Neural progenitor cell (in vitro differentiated cells): Measurements from ENCODE around the gene TTC6.

Experiments
- EZH2 ChIP-seq: fragments of 200-600 bp; sonication (generic); IDR thresholded peaks from 2 replicates; pipeline ENCODE4 v1.6.1; 2017; ENCODE audit warnings: antibody characterized with exemption, mild to moderate bottlenecking, moderate library complexity
- EZH2phosphoT487 ChIP-seq: fragments of 200-600 bp; sonication (generic); IDR thresholded peaks from 2 replicates; pipeline ENCODE4 v1.6.1; 2017; ENCODE audit warnings: antibody characterized with exemption
- TF ChIP-seq, protein P1 (sequence below): fragments of 200-600 bp; sonication (generic); IDR thresholded peaks from 2 replicates; pipeline ENCODE4 v1.5.1; 2017; ENCODE audit warnings: antibody characterized with exemption, mild to moderate bottlenecking

DNA sequence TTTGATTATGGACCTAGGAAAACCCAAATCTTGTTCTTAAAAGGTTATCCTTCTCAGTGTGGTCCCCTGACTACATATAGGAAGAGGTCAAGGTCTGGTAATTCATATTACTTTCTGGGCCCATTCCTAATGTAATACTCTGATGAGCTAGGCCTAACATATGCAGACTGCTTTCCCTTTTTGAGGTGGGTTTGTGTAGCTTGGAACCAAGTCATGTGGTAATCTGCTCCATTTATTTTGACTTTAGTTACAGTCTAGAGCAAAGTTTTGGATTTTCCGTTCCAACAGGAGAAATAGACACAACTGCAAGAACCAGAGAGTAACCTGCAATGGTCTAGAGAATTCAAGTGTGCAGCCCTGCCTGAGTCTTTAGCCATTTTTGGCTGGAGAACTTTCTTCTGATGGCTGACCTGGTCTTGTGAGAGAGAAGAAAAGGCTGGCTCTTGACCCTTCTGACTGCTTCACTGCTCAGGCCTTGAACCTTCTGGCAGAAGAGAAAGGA, 22.5 kb downstream of the TTC6 start:
- TF ChIP-seq, protein P1, sequence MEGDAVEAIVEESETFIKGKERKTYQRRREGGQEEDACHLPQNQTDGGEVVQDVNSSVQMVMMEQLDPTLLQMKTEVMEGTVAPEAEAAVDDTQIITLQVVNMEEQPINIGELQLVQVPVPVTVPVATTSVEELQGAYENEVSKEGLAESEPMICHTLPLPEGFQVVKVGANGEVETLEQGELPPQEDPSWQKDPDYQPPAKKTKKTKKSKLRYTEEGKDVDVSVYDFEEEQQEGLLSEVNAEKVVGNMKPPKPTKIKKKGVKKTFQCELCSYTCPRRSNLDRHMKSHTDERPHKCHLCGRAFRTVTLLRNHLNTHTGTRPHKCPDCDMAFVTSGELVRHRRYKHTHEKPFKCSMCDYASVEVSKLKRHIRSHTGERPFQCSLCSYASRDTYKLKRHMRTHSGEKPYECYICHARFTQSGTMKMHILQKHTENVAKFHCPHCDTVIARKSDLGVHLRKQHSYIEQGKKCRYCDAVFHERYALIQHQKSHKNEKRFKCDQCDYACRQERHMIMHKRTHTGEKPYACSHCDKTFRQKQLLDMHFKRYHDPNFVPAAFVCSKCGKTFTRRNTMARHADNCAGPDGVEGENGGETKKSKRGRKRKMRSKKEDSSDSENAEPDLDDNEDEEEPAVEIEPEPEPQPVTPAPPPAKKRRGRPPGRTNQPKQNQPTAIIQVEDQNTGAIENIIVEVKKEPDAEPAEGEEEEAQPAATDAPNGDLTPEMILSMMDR, result no peak
- TF ChIP-seq EZH2phosphoT487, result no peak
- TF ChIP-seq EZH2, result no peak
